ENCODE measurements around the gene CTIF.

The CTIF gene

GRCh38 chr18:48623468-48624235, 84.8 kb downstream of the CTIF start:
- DNase-seq: no peak

GRCh38 chr18:48624856-48625255, 86.0 kb downstream of the CTIF start:
- DNase-seq: no peak

GRCh38 chr18:48627216-48627615, 88.4 kb downstream of the CTIF start:
- DNase-seq: no peak

- DNase-seq: no peak
Measured at GRCh38 chr18:48629730-48630324, 91.0 kb downstream of the CTIF start.

GRCh38 chr18:48631851-48632250, 93.0 kb downstream of the CTIF start:
- no peak for DNase-seq

GRCh38 chr18:48632676-48633257, 93.9 kb downstream of the CTIF start:
- DNase-seq: no peak

- no peak for DNase-seq
Measured at GRCh38 chr18:48634491-48634890, 95.7 kb downstream of the CTIF start.

- no peak for DNase-seq
Measured at GRCh38 chr18:48634975-48635374, 96.1 kb downstream of the CTIF start.

GRCh38 chr18:48635806-48636205, 97.0 kb downstream of the CTIF start:
- no peak for DNase-seq

GRCh38 chr18:48636436-48636835, 97.6 kb downstream of the CTIF start:
- DNase-seq: no peak

GRCh38 chr18:48637081-48637990, 98.5 kb downstream of the CTIF start:
- no peak for DNase-seq

GRCh38 chr18:48638451-48638850, 99.6 kb downstream of the CTIF start:
- DNase-seq: no peak

- DNase-seq: no peak
Measured at GRCh38 chr18:48638896-48639771, 100.3 kb downstream of the CTIF start.

- no peak for DNase-seq
Measured at GRCh38 chr18:48639772-48640432, 101.1 kb downstream of the CTIF start.

GRCh38 chr18:48640566-48641270, 101.9 kb downstream of the CTIF start:
- DNase-seq: no peak

- DNase-seq: no peak
Measured at GRCh38 chr18:48641981-48642380, 103.2 kb downstream of the CTIF start.

- DNase-seq: no peak
Measured at GRCh38 chr18:48642503-48642902, 103.7 kb downstream of the CTIF start.

GRCh38 chr18:48643262-48643661, 104.4 kb downstream of the CTIF start:
- DNase-seq: no peak

- DNase-seq: no peak
Measured at GRCh38 chr18:48644029-48644428, 105.2 kb downstream of the CTIF start.

GRCh38 chr18:48645427-48646002, 106.7 kb downstream of the CTIF start:
- DNase-seq: no peak

GRCh38 chr18:48646976-48647375, 108.1 kb downstream of the CTIF start:
- no peak for DNase-seq
